ENCODE measurements around the gene ANK3. TPM values are rescaled to one million over a fixed set of nuclear protein-coding genes. Genes with fewer than 3 reads are reported as not detected.

Gene ANK3
- total and polyA plus RNA-seq, 10 donors, result 2.0 to 133 (median 62.9) TPM

DNA sequence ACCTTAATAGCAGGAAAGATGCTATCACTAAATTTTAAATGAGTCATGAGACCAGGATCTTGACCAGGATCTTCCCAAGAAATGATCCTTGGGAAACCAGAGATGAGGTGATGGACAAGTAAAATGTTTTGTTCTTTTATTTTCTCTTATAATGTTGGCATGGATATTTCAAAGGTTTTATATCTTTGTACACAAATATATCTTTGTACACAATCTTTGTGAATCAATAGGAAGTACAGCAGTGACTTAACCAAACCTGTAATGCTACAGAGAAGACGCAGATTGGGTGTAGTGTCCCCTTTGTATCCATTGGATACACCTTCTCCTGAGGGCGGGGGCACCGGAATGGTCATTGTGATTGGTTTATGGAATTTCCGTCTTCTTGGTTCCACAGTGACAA is 303.3 kb downstream of the ANK3 start:
- no peak overlapping the region for H3K27ac ChIP-seq
- no peaks in the 10 kb centered on the region for H3K27me3 ChIP-seq (replicated peaks in 1 of 7)
- H3K4me1 ChIP-seq, result no peaks in the 10 kb centered on the region
- H3K36me3 ChIP-seq, result peaks cover 0 to 39% (median 4%) of the 10 kb centered on the region in 6 donors
- TF ChIP-seq POLR2A (IDR thresholded peaks at IDR 0.05) (no peak), POLR2AphosphoS5 (IDR thresholded peaks at IDR 0.05) (no peak)
- TF ChIP-seq, protein P1, sequence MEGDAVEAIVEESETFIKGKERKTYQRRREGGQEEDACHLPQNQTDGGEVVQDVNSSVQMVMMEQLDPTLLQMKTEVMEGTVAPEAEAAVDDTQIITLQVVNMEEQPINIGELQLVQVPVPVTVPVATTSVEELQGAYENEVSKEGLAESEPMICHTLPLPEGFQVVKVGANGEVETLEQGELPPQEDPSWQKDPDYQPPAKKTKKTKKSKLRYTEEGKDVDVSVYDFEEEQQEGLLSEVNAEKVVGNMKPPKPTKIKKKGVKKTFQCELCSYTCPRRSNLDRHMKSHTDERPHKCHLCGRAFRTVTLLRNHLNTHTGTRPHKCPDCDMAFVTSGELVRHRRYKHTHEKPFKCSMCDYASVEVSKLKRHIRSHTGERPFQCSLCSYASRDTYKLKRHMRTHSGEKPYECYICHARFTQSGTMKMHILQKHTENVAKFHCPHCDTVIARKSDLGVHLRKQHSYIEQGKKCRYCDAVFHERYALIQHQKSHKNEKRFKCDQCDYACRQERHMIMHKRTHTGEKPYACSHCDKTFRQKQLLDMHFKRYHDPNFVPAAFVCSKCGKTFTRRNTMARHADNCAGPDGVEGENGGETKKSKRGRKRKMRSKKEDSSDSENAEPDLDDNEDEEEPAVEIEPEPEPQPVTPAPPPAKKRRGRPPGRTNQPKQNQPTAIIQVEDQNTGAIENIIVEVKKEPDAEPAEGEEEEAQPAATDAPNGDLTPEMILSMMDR (IDR thresholded peaks at IDR 0.05 in 8 of 11, conservative IDR thresholded peaks at IDR 0.05 in 3 of 11), result no peak
- H3K4me3 ChIP-seq, result no peak overlapping the region
- intact Hi-C loops (cut with DNase I; ENCODE audit: low total_unique reads), result no loop called here
- 92 to 97% (median 95%) methylated on average over 4 of the region's 4 CpGs for WGBS, 5 donors
- no peaks in the 10 kb centered on the region for H3K9me3 ChIP-seq
- no peak for DNase-seq

DNA sequence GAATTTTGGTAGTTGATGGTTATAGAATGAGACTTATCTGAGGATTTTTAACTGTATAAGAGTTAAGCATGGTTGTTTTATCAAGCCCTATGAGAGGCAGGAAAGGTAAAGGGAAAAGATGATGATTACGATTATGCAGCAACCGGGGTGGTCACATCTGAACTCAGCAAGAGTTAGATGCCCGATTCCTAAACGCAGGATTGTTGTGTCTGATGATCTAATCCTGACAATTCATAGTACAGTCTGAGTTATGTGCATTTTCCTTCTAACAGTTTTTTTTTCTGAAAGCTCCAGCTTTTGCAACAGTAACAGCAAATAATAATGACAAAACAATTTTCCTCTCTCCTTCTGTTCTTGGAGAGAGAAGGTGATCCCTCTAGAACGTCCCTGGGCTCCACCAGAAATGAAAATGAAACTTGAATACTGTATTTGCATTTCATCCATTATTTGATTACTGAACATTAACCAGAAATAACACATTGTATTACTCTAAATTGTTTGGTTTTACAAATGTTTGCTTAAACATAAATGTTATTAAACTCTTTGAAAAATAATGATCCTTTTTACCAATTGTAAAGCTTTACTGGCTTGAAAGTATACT is 306.8 kb downstream of the ANK3 start:
- no peaks in the 10 kb centered on the region for H3K9me3 ChIP-seq
- no peak overlapping the region for H3K27ac ChIP-seq
- no peak for DNase-seq
- intact Hi-C loops (cut with DNase I; ENCODE audit: low total_unique reads), result no loop called here
- TF ChIP-seq POLR2AphosphoS5 (IDR thresholded peaks at IDR 0.05), result no peak
- TF ChIP-seq POLR2A (IDR thresholded peaks at IDR 0.05), result no peak
- TF ChIP-seq, protein P1 (IDR thresholded peaks at IDR 0.05 in 8 of 11, conservative IDR thresholded peaks at IDR 0.05 in 3 of 11), result no peak
- no peaks in the 10 kb centered on the region for H3K27me3 ChIP-seq (replicated peaks in 1 of 7)
- H3K4me1 ChIP-seq, result no peaks in the 10 kb centered on the region
- peaks cover 0 to 47% (median 4%) of the 10 kb centered on the region in 6 donors for H3K36me3 ChIP-seq
- peak overlapping the region in 2 of 8 donors; percentile 24 to 34 for H3K4me3 ChIP-seq
- 54 to 76% (median 64%) methylated on average over 5 of the region's 5 CpGs for WGBS, 5 donors

DNA sequence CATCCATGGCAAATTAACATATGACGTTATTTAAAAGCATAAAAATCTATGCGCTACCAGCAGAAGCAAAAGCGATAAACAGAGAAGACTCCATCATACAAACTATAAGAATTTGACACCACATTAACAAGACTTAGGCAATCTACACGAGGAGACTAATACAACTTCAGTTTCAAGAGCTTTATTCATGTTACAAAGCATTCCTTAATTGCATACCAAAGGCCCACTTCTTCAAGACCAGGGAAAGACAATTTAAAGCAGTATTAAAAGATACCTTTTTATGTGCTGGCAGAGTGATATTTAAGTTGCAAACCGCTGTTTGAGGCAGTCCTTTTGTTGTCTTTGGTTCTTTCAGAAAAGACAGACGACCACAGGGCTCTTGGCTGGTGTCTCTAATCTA is 307.3 kb downstream of the ANK3 start:
- DNase-seq, result no peak
- no peaks in the 10 kb centered on the region for H3K27me3 ChIP-seq (replicated peaks in 1 of 7)
- no peaks in the 10 kb centered on the region for H3K4me1 ChIP-seq
- TF ChIP-seq, protein P1 (IDR thresholded peaks at IDR 0.05 in 8 of 11, conservative IDR thresholded peaks at IDR 0.05 in 3 of 11), result no peak
- no peak for TF ChIP-seq POLR2A (IDR thresholded peaks at IDR 0.05)
- no peak for TF ChIP-seq POLR2AphosphoS5 (IDR thresholded peaks at IDR 0.05)
- no peaks in the 10 kb centered on the region for H3K9me3 ChIP-seq
- intact Hi-C loops (cut with DNase I; ENCODE audit: low total_unique reads), result no loop called here
- peaks cover 0 to 44% (median 4%) of the 10 kb centered on the region in 6 donors for H3K36me3 ChIP-seq
- no peak overlapping the region for H3K4me3 ChIP-seq
- no peak overlapping the region for H3K27ac ChIP-seq
- 72 to 86% (median 80%) methylated on average over 6 of the region's 6 CpGs for WGBS, 5 donors

DNA sequence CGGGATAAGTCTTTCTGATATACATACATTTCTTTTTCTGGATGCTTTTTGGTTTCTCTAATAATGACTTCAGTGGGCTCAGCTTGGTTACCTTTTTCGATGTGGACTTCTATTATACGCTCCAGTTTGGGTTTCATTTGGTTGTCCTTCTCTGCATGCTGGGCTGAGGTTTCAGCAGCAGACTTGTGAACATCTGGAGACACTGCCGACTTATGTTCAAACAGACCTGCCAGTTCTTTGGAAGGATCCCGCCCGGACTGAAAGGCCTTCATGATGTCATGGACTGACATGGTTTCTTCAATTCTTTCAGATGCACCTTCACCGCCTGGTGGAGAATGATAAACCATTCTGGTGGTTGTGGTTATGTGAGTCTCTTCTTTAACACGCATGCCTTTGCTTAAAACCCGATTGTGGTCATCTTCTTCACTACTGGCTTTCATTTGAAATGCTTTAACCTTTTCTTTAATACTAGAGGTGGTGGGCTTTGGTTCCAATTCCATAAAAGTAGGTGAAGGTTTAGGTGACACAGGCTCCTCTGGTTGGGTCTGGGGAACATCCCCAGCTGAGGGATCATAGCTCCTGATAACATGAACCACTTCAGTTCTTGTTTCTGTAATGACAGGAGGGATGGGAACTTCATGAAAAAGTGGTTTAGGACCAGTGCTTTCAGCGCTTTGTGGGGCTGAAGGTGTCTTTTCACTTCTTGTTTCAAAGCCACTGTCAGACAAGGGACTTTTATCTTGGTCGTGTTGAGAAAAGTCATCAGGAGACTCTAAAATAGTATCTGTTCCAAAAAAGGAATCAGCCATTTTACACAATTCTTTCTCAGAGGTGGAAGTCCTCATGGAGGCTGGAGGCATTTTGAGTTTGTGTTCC is 315.7 kb downstream of the ANK3 start:
- H3K4me3 ChIP-seq, result no peak overlapping the region
- TF ChIP-seq POLR2AphosphoS5 (IDR thresholded peaks at IDR 0.05) (no peak), POLR2A (IDR thresholded peaks at IDR 0.05) (no peak)
- TF ChIP-seq, protein P1 (IDR thresholded peaks at IDR 0.05 in 8 of 11, conservative IDR thresholded peaks at IDR 0.05 in 3 of 11), result no peak
- DNase-seq, result no peak
- 75 to 89% (median 88%) methylated on average over 11 of the region's 11 CpGs for WGBS, 5 donors
- intact Hi-C loops (cut with DNase I; ENCODE audit: low total_unique reads), result no loop called here
- H3K9me3 ChIP-seq, result no peaks in the 10 kb centered on the region
- H3K4me1 ChIP-seq, result no peaks in the 10 kb centered on the region
- no peak overlapping the region for H3K27ac ChIP-seq
- no peaks in the 10 kb centered on the region for H3K27me3 ChIP-seq (replicated peaks in 1 of 7)
- peaks cover 0 to 40% (median 12%) of the 10 kb centered on the region in 6 donors for H3K36me3 ChIP-seq

Data from spleen (tissue), 11 donors.